PFSK-1 (cell line): ENCODE data around the gene ZNF362.

ENCODE experiments used
- FOXP2 ChIP-seq: optimal IDR thresholded peaks from 2 replicates; pipeline ENCODE3; 2011; ENCODE audit warnings: borderline replicate concordance, control low read depth, inconsistent platforms; ENCODE audit not compliant: insufficient read depth; ENCODE audit errors: extremely low read length, extremely low read depth
- POLR2AphosphoS5 ChIP-seq: IDR thresholded peaks from 2 replicates; pipeline ENCODE4 v1.6.1; 2012; ENCODE audit warnings: low read depth, mild to moderate bottlenecking, control low read depth, low read length, moderate library complexity
- REST ChIP-seq, 2 experiments: IDR thresholded peaks; 2 replicates each; pipeline versions ENCODE4 v1.6.1 to v1.8.0; 2011 to 2012; ENCODE audit warnings: low read depth in 2 of 2, low read length in 2 of 2, control low read depth in 1 of 2, inconsistent platforms in 1 of 2, mild to moderate bottlenecking in 1 of 2, moderate library complexity in 1 of 2; ENCODE audit not compliant: insufficient read depth in 1 of 2
- SIN3A ChIP-seq: IDR thresholded peaks from 2 replicates; pipeline ENCODE4 v1.6.1; 2012; ENCODE audit warnings: mild to moderate bottlenecking, low read length, moderate library complexity, borderline replicate concordance; ENCODE audit not compliant: insufficient read depth
- TAF1 ChIP-seq: IDR thresholded peaks from 2 replicates; pipeline ENCODE4 v1.6.1; 2012; ENCODE audit warnings: low read length, control low read depth, borderline replicate concordance; ENCODE audit not compliant: insufficient read depth

ZNF362 gene

GRCh38 chr1:33259879-33260278 is 3.6 kb downstream of the ZNF362 start:
- TF ChIP-seq POLR2AphosphoS5 (no peak), REST (IDR thresholded peaks at IDR 0.05; ENCODE audit: insufficient read depth in 1 of 2, low read depth in 2 of 2, low read length in 2 of 2) (no peak), TAF1 (no peak), SIN3A (no peak), FOXP2 (no peak)

- TF ChIP-seq SIN3A (no peak), POLR2AphosphoS5 (no peak), FOXP2 (no peak), REST (IDR thresholded peaks at IDR 0.05; ENCODE audit: insufficient read depth in 1 of 2, low read depth in 2 of 2, low read length in 2 of 2) (no peak), TAF1 (no peak)
These were observed 4.1 kb downstream of the ZNF362 start for GRCh38 chr1:33260439-33260838.

GRCh38 chr1:33261344-33261743 is 5.1 kb downstream of the ZNF362 start:
- TF ChIP-seq SIN3A = no peak
- no peak for TF ChIP-seq TAF1
- TF ChIP-seq POLR2AphosphoS5 = no peak
- no peak for TF ChIP-seq REST (IDR thresholded peaks at IDR 0.05; ENCODE audit: insufficient read depth in 1 of 2, low read depth in 2 of 2, low read length in 2 of 2)
- no peak for TF ChIP-seq FOXP2

GRCh38 chr1:33263890-33264504 is 7.7 kb downstream of the ZNF362 start:
- TF ChIP-seq REST (IDR thresholded peaks at IDR 0.05; ENCODE audit: insufficient read depth in 1 of 2, low read depth in 2 of 2, low read length in 2 of 2) (no peak), SIN3A (no peak), POLR2AphosphoS5 (no peak), FOXP2 (no peak)
